Measurements from ENCODE around the gene HYAL4. TPM values are rescaled to one million over a fixed set of nuclear protein-coding genes. Genes with fewer than 3 reads are reported as not detected.
"Not testable (repeated sequence)": the region's sequence is repeated elsewhere in the genome, so short reads cannot be mapped to it uniquely, and the experiment has no call there.

Gene HYAL4
- polyA plus RNA-seq, 3 donors: not detected

DNA sequence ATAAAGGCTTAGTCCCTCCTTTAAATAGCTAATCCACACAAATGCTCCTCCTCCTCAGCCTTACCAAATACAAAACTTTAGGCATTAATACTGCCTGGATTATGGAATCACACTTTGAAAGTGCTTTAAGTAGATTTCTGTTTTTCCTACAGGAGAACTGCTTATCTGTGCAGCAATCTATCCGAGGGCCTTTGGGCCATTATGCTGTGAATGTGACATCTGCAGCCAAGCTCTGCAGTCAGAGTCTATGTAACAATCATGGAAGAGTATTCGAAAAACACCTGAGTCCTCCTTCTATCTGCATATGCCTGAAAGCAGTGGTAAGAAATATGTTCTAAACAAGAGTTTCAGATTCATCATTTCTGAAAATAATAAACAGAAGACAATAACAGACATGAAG lies 16.2 kb upstream of the HYAL4 start:
- no peak overlapping the region for H3K27ac Mint-ChIP-seq

DNA sequence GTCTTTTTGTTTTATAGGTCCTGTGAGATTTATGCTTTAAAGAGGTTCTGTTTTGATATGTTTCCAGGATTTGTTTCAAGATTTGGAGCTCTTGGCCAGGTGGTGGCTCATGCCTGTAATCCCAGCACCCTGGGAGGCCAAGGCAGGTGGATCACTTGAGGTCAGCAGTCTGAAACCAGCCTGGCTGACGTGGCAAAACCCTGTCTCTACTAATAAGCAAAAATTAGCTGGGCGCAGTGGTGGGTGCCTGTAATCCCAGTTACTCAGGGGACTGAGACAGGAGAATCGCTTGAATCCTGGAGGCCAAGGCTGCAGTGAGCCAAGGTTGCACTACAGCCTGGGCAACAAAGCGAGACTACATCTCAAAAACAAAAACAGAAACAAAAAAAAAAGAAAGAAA lies 8.3 kb upstream of the HYAL4 start:
- H3K27ac Mint-ChIP-seq: no peak overlapping the region
- Histone ChIP-seq H3K27me3 (ENCODE audit: control insufficient read depth in 2 of 2, insufficient read depth in 2 of 2, low read length in 2 of 2) (no peaks in the 10 kb centered on the region), H3K27ac (ENCODE audit: low read depth in 1 of 2, low read length in 2 of 2) (no peak overlapping the region), H3K4me3 (replicated peaks in 1 of 3; ENCODE audit: low read depth in 2 of 3, low read length in 3 of 3) (no peak overlapping the region), H3K9ac (ENCODE audit: insufficient read depth, low read length, poor library complexity, severe bottlenecking) (no peak overlapping the region), H3K9me3 (replicated peaks in 1 of 2; ENCODE audit: control insufficient read depth in 1 of 2, insufficient read depth in 1 of 2, low read length in 2 of 2) (no peaks in the 10 kb centered on the region), H3K4me1 (ENCODE audit: control insufficient read depth in 1 of 2, insufficient read depth in 2 of 2, low read length in 2 of 2) (no peaks in the 10 kb centered on the region), H3K4me2 (replicated peaks; ENCODE audit: extremely low read depth, low read length, poor library complexity, severe bottlenecking) (no peak overlapping the region), H3K36me3 (replicated peaks in 1 of 2; ENCODE audit: control insufficient read depth in 1 of 2, insufficient read depth in 2 of 2, low read length in 2 of 2) (no peaks in the 10 kb centered on the region), H4K20me1 (ENCODE audit: insufficient read depth, low read length) (no peaks in the 10 kb centered on the region), H3K79me2 (ENCODE audit: insufficient read depth, low read length) (no peaks in the 10 kb centered on the region), H2AFZ (ENCODE audit: insufficient read depth, low read depth, low read length, poor library complexity, severe bottlenecking) (no peak overlapping the region)
- no peaks in the 10 kb centered on the region for H3K36me3 Mint-ChIP-seq
- intact Hi-C loops (cut with micrococcal nuclease): no loop called here
- no peak for DNase-seq
- peaks cover 0 to 15% (median 2%) of the 10 kb centered on the region in 7 donors for H3K9me3 Mint-ChIP-seq
- no peaks in the 10 kb centered on the region for H3K4me1 Mint-ChIP-seq
- TF ChIP-seq, protein P1, sequence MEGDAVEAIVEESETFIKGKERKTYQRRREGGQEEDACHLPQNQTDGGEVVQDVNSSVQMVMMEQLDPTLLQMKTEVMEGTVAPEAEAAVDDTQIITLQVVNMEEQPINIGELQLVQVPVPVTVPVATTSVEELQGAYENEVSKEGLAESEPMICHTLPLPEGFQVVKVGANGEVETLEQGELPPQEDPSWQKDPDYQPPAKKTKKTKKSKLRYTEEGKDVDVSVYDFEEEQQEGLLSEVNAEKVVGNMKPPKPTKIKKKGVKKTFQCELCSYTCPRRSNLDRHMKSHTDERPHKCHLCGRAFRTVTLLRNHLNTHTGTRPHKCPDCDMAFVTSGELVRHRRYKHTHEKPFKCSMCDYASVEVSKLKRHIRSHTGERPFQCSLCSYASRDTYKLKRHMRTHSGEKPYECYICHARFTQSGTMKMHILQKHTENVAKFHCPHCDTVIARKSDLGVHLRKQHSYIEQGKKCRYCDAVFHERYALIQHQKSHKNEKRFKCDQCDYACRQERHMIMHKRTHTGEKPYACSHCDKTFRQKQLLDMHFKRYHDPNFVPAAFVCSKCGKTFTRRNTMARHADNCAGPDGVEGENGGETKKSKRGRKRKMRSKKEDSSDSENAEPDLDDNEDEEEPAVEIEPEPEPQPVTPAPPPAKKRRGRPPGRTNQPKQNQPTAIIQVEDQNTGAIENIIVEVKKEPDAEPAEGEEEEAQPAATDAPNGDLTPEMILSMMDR (IDR thresholded peaks at IDR 0.05): no peak
- no peak overlapping the region for H3K4me3 Mint-ChIP-seq
- H3K27me3 Mint-ChIP-seq (ENCODE audit: low read depth in 3 of 3): peaks cover 0 to 9% (median 2%) of the 10 kb centered on the region in 3 donors
- 67% methylated on average over 1 of the region's 4 CpGs for WGBS (ENCODE audit: insufficient coverage)

More for the DNA sequence above, 16.2 kb upstream of the HYAL4 start:
- no peak overlapping the region for H3K4me3 ChIP-seq (replicated peaks in 1 of 3; ENCODE audit: low read depth in 2 of 3, low read length in 3 of 3)
- H3K9ac ChIP-seq (ENCODE audit: insufficient read depth, low read length, poor library complexity, severe bottlenecking): no peak overlapping the region
- 80% methylated on average over 1 of the region's 2 CpGs for WGBS (ENCODE audit: insufficient coverage)
- no peaks in the 10 kb centered on the region for H4K20me1 ChIP-seq (ENCODE audit: insufficient read depth, low read length)
- no peak for DNase-seq
- no peaks in the 10 kb centered on the region for H3K9me3 ChIP-seq (replicated peaks in 1 of 2; ENCODE audit: control insufficient read depth in 1 of 2, insufficient read depth in 1 of 2, low read length in 2 of 2)
- TF ChIP-seq, protein P1 (IDR thresholded peaks at IDR 0.05): no peak
- no peak overlapping the region for H2AFZ ChIP-seq (ENCODE audit: insufficient read depth, low read depth, low read length, poor library complexity, severe bottlenecking)
- Mint-ChIP-seq H3K27me3 (ENCODE audit: low read depth in 3 of 3) (peaks cover 0 to 6% (median 5%) of the 10 kb centered on the region in 3 donors), H3K9me3 (peaks cover 0 to 3% (median 0%) of the 10 kb centered on the region in 7 donors), H3K36me3 (no peaks in the 10 kb centered on the region), H3K4me3 (no peak overlapping the region), H3K4me1 (no peaks in the 10 kb centered on the region)
- no peak overlapping the region for H3K27ac ChIP-seq (ENCODE audit: low read depth in 1 of 2, low read length in 2 of 2)
- H3K4me2 ChIP-seq (replicated peaks; ENCODE audit: extremely low read depth, low read length, poor library complexity, severe bottlenecking): no peak overlapping the region
- no peaks in the 10 kb centered on the region for H3K4me1 ChIP-seq (ENCODE audit: control insufficient read depth in 1 of 2, insufficient read depth in 2 of 2, low read length in 2 of 2)
- intact Hi-C loops (cut with micrococcal nuclease): no loop called here
- no peaks in the 10 kb centered on the region for H3K27me3 ChIP-seq (ENCODE audit: control insufficient read depth in 2 of 2, insufficient read depth in 2 of 2, low read length in 2 of 2)
- H3K36me3 ChIP-seq (replicated peaks in 1 of 2; ENCODE audit: control insufficient read depth in 1 of 2, insufficient read depth in 2 of 2, low read length in 2 of 2): no peaks in the 10 kb centered on the region
- H3K79me2 ChIP-seq (ENCODE audit: insufficient read depth, low read length): no peaks in the 10 kb centered on the region

DNA sequence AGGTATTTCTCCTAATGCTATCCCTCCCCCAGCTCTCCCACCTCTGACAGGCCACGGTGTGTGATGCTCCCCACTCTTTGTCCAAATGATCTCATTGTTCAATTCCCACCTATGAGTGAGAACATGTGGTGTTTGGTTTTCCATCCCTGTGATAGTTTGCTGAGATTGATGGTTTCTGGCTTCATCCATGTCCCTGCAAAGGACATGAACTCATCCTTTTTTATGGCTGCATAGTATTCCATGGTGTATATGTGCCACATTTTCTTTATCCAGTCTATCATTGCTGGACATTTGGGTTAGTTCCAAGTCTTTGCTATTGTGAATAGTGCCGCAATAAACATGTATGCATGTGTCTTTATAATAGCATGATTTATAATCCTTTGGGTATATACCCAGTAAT lies 5.9 kb upstream of the HYAL4 start:
- H3K9me3 ChIP-seq (replicated peaks in 1 of 2; ENCODE audit: control insufficient read depth in 1 of 2, insufficient read depth in 1 of 2, low read length in 2 of 2); H3K36me3 Mint-ChIP-seq; H3K27ac Mint-ChIP-seq; H3K4me1 Mint-ChIP-seq; intact Hi-C loops (cut with micrococcal nuclease); H4K20me1 ChIP-seq (ENCODE audit: insufficient read depth, low read length); H3K4me3 Mint-ChIP-seq; H2AFZ ChIP-seq (ENCODE audit: insufficient read depth, low read depth, low read length, poor library complexity, severe bottlenecking); H3K79me2 ChIP-seq (ENCODE audit: insufficient read depth, low read length); H3K9ac ChIP-seq (ENCODE audit: insufficient read depth, low read length, poor library complexity, severe bottlenecking); H3K27me3 Mint-ChIP-seq (ENCODE audit: low read depth in 3 of 3); H3K4me2 ChIP-seq (replicated peaks; ENCODE audit: extremely low read depth, low read length, poor library complexity, severe bottlenecking); H3K27ac ChIP-seq (ENCODE audit: low read depth in 1 of 2, low read length in 2 of 2); H3K27me3 ChIP-seq (ENCODE audit: control insufficient read depth in 2 of 2, insufficient read depth in 2 of 2, low read length in 2 of 2); H3K36me3 ChIP-seq (replicated peaks in 1 of 2; ENCODE audit: control insufficient read depth in 1 of 2, insufficient read depth in 2 of 2, low read length in 2 of 2); H3K4me3 ChIP-seq (replicated peaks in 1 of 3; ENCODE audit: low read depth in 2 of 3, low read length in 3 of 3); DNase-seq; H3K4me1 ChIP-seq (ENCODE audit: control insufficient read depth in 1 of 2, insufficient read depth in 2 of 2, low read length in 2 of 2): not testable (repeated sequence)
- peaks cover 0 to 18% (median 5%) of the 10 kb centered on the region in 7 donors for H3K9me3 Mint-ChIP-seq
- no CpG with 5 or more reads among the region's 2 CpGs for WGBS (ENCODE audit: insufficient coverage)
